Measurements from ENCODE around the gene HLA-DPA1. TPM values are rescaled to one million over a fixed set of nuclear protein-coding genes. Genes with fewer than 3 reads are reported as not detected.

The HLA-DPA1 gene
- total and polyA plus RNA-seq, 4 donors, result 12.0 to 49.3 (median 29.2) TPM

- TF ChIP-seq REST (IDR thresholded peaks at IDR 0.05), result no peak
Observed at GRCh38 chr6:33088258-33088930, 14.9 kb upstream of the HLA-DPA1 start (continued).

- H3K27me3 ChIP-seq (ENCODE audit: control insufficient read depth in 4 of 4, insufficient read depth in 4 of 4, low read length in 3 of 4), result no peaks in the 10 kb centered on the region
- WGBS, result 74% methylated on average over 8 of the region's 8 CpGs
- no peak overlapping the region for H3K4me3 ChIP-seq (ENCODE audit: low read depth in 1 of 3, low read length in 3 of 3)
- no peak overlapping the region for H3K27ac ChIP-seq (ENCODE audit: low read depth in 1 of 2, low read length in 2 of 2)
- peaks cover 0 to 9% (median 0%) of the 10 kb centered on the region in 4 donors for H3K4me1 ChIP-seq (ENCODE audit: control insufficient read depth in 4 of 4, insufficient read depth in 4 of 4, low read length in 3 of 4)
- TF ChIP-seq HNF4A (conservative IDR thresholded peaks at IDR 0.05) (no peak), RXRA (IDR thresholded peaks at IDR 0.05) (no peak), MAX (IDR thresholded peaks at IDR 0.05) (no peak), EGR1 (IDR thresholded peaks at IDR 0.05; ENCODE audit: low read depth in 2 of 2) (no peak), ATF3 (IDR thresholded peaks at IDR 0.05) (no peak), NR2F2 (IDR thresholded peaks at IDR 0.05) (no peak), HNF4G (IDR thresholded peaks at IDR 0.05) (no peak), FOXA2 (IDR thresholded peaks at IDR 0.05) (no peak), JUND (IDR thresholded peaks at IDR 0.05) (no peak), GABPA (IDR thresholded peaks at IDR 0.05 in 1 of 2, conservative IDR thresholded peaks at IDR 0.05 in 1 of 2) (no peak), SP1 (IDR thresholded peaks at IDR 0.05) (no peak)
- DNase-seq (ENCODE audit: low spot score), result no peak
- no peak overlapping the region for H3K9ac ChIP-seq (ENCODE audit: low read depth in 1 of 2, low read length in 2 of 2)
- H3K36me3 ChIP-seq (ENCODE audit: control insufficient read depth in 4 of 4, insufficient read depth in 3 of 4, low read depth in 1 of 4, low read length in 3 of 4), result peaks cover 0 to 9% (median 0%) of the 10 kb centered on the region in 4 donors
- H3K9me3 ChIP-seq (ENCODE audit: control insufficient read depth in 4 of 4, low read length in 3 of 4), result no peaks in the 10 kb centered on the region
Observed at GRCh38 chr6:33085627-33086026, 12.2 kb upstream of the HLA-DPA1 start.

GRCh38 chr6:33082702-33083101 is 9.3 kb upstream of the HLA-DPA1 start:
- Histone ChIP-seq H3K9me3 (ENCODE audit: control insufficient read depth in 4 of 4, low read length in 3 of 4) (no peaks in the 10 kb centered on the region), H3K27ac (ENCODE audit: low read depth in 1 of 2, low read length in 2 of 2) (no peak overlapping the region), H3K9ac (ENCODE audit: low read depth in 1 of 2, low read length in 2 of 2) (no peak overlapping the region), H3K27me3 (ENCODE audit: control insufficient read depth in 4 of 4, insufficient read depth in 4 of 4, low read length in 3 of 4) (no peaks in the 10 kb centered on the region), H3K4me1 (ENCODE audit: control insufficient read depth in 4 of 4, insufficient read depth in 4 of 4, low read length in 3 of 4) (peaks cover 0 to 13% (median 5%) of the 10 kb centered on the region in 4 donors), H3K4me3 (ENCODE audit: low read depth in 1 of 3, low read length in 3 of 3) (no peak overlapping the region), H3K36me3 (ENCODE audit: control insufficient read depth in 4 of 4, insufficient read depth in 3 of 4, low read depth in 1 of 4, low read length in 3 of 4) (peaks cover 0 to 5% (median 0%) of the 10 kb centered on the region in 4 donors)
- DNase-seq (ENCODE audit: low spot score), result no peak
- WGBS, result 24% methylated on average over 2 of the region's 2 CpGs
- TF ChIP-seq TAF1 (conservative IDR thresholded peaks at IDR 0.05) (no peak), EGR1 (IDR thresholded peaks at IDR 0.05; ENCODE audit: low read depth in 2 of 2) (no peak), RAD21 (IDR thresholded peaks at IDR 0.05) (peak; percentile 84 to 87), NR2F2 (IDR thresholded peaks at IDR 0.05) (peak; percentile 39), RXRA (IDR thresholded peaks at IDR 0.05) (peak; percentile 12 to 40), CTCF (IDR thresholded peaks at IDR 0.05; ENCODE audit: low read depth, low read length, missing input control) (peak; percentile 71), GABPA (IDR thresholded peaks at IDR 0.05 in 1 of 2, conservative IDR thresholded peaks at IDR 0.05 in 1 of 2) (no peak), SP1 (IDR thresholded peaks at IDR 0.05) (no peak), MAX (IDR thresholded peaks at IDR 0.05) (no peak), HNF4G (IDR thresholded peaks at IDR 0.05) (no peak), FOXA2 (IDR thresholded peaks at IDR 0.05) (no peak)
